ENCODE results near the gene TMEM132A. TPM values are rescaled to one million over a fixed set of nuclear protein-coding genes. Genes with fewer than 3 reads are reported as not detected.

Gene TMEM132A
- total RNA-seq, 3 donors from 2014 or later = 2.9 to 11.0 (median 8.5) TPM

DNA sequence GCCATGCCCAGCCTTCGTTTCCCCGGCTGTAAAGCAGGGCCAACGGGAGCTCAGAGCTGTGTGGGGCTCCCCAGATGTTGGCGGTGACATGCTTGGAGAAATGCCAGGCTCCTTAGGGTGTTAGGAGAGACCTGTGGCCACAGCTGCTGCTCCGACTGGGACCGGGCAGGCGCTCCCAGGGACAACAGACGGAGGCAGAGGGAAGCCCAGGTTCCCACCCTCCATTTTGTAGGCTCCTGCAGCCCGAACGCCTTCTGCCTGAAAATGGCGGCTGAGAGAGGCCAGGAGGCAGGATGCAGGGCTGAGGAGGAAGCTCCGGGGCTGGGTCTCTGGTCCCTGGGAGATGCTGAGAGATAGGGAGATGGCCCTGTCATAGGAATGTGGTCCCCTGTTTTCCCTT, 57.3 kb downstream of the TMEM132A start:
- H3K4me3 ChIP-seq = no peak overlapping the region

GRCh38 chr11:60982184-60982583, 57.9 kb downstream of the TMEM132A start:
- no peaks in the 10 kb centered on the region for H3K9me3 ChIP-seq

More for the DNA sequence above, 57.3 kb downstream of the TMEM132A start:
- no peak overlapping the region for H3K27ac ChIP-seq
- no peaks in the 10 kb centered on the region for H3K9me3 ChIP-seq
- no peak for DNase-seq (ENCODE audit: low spot score in 2 of 2)
- no peaks in the 10 kb centered on the region for H3K36me3 ChIP-seq
- intact Hi-C loops (cut with DNase I; ENCODE audit: low total_unique reads) = no loop called here
- no peaks in the 10 kb centered on the region for H3K27me3 ChIP-seq
- no peak for TF ChIP-seq POLR2A (IDR thresholded peaks at IDR 0.05)
- TF ChIP-seq POLR2AphosphoS5 (IDR thresholded peaks at IDR 0.05) = no peak
- TF ChIP-seq, protein P1, sequence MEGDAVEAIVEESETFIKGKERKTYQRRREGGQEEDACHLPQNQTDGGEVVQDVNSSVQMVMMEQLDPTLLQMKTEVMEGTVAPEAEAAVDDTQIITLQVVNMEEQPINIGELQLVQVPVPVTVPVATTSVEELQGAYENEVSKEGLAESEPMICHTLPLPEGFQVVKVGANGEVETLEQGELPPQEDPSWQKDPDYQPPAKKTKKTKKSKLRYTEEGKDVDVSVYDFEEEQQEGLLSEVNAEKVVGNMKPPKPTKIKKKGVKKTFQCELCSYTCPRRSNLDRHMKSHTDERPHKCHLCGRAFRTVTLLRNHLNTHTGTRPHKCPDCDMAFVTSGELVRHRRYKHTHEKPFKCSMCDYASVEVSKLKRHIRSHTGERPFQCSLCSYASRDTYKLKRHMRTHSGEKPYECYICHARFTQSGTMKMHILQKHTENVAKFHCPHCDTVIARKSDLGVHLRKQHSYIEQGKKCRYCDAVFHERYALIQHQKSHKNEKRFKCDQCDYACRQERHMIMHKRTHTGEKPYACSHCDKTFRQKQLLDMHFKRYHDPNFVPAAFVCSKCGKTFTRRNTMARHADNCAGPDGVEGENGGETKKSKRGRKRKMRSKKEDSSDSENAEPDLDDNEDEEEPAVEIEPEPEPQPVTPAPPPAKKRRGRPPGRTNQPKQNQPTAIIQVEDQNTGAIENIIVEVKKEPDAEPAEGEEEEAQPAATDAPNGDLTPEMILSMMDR (IDR thresholded peaks at IDR 0.05) = no peak
- no peaks in the 10 kb centered on the region for H3K4me1 ChIP-seq

DNA sequence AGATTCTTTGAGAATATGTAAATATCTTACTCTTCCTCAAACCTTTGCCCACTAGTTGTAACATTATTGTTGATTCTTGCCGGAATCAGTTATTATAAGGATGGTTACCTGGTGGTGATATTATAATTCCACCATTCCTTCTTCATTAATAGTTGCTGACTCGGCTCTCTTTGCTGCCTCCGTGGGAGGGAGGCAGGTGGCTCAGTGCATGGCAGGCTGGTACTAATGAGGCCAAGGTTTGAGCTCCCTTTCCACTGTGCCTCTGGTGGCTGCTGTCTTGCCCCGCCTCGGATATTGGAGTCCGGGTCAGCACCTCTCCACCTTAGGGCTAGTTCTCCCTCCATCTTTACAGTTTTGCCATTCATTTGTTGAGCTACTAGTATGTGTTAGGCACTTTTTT, 59.9 kb downstream of the TMEM132A start:
- no peak overlapping the region for H3K4me3 ChIP-seq
- no peaks in the 10 kb centered on the region for H3K27me3 ChIP-seq
- H3K27ac ChIP-seq = no peak overlapping the region
- H3K9me3 ChIP-seq = no peaks in the 10 kb centered on the region
- no peak for DNase-seq (ENCODE audit: low spot score in 2 of 2)
- intact Hi-C loops (cut with DNase I; ENCODE audit: low total_unique reads) = no loop called here
- no peak for TF ChIP-seq POLR2AphosphoS5 (IDR thresholded peaks at IDR 0.05)
- TF ChIP-seq POLR2A (IDR thresholded peaks at IDR 0.05) = no peak
- TF ChIP-seq, protein P1 (IDR thresholded peaks at IDR 0.05) = no peak
- no peaks in the 10 kb centered on the region for H3K36me3 ChIP-seq
- H3K4me1 ChIP-seq = no peaks in the 10 kb centered on the region

More at GRCh38 chr11:60982184-60982583, 57.9 kb downstream of the TMEM132A start:
- Histone ChIP-seq H3K27me3 (no peaks in the 10 kb centered on the region), H3K36me3 (no peaks in the 10 kb centered on the region), H3K4me1 (no peaks in the 10 kb centered on the region), H3K4me3 (no peak overlapping the region), H3K27ac (no peak overlapping the region)
- no peak for DNase-seq (ENCODE audit: low spot score in 2 of 2)
- TF ChIP-seq POLR2A (IDR thresholded peaks at IDR 0.05) (no peak), POLR2AphosphoS5 (IDR thresholded peaks at IDR 0.05) (no peak)
- TF ChIP-seq, protein P1 (IDR thresholded peaks at IDR 0.05) = no peak
- intact Hi-C loops (cut with DNase I; ENCODE audit: low total_unique reads) = no loop called here

GRCh38 chr11:60984636-60985035, 60.4 kb downstream of the TMEM132A start:
- Histone ChIP-seq H3K27me3 (no peaks in the 10 kb centered on the region), H3K9me3 (no peaks in the 10 kb centered on the region), H3K27ac (no peak overlapping the region), H3K4me1 (no peaks in the 10 kb centered on the region), H3K36me3 (no peaks in the 10 kb centered on the region), H3K4me3 (no peak overlapping the region)
- no peak for DNase-seq (ENCODE audit: low spot score in 2 of 2)
- TF ChIP-seq POLR2AphosphoS5 (IDR thresholded peaks at IDR 0.05) (no peak), POLR2A (IDR thresholded peaks at IDR 0.05) (no peak)
- TF ChIP-seq, protein P1 (IDR thresholded peaks at IDR 0.05) = no peak
- intact Hi-C loops (cut with DNase I; ENCODE audit: low total_unique reads) = no loop called here

GRCh38 chr11:60985501-60985900, 61.2 kb downstream of the TMEM132A start:
- no peak overlapping the region for H3K4me3 ChIP-seq
- no peak overlapping the region for H3K27ac ChIP-seq
- H3K27me3 ChIP-seq = no peaks in the 10 kb centered on the region
- no peaks in the 10 kb centered on the region for H3K9me3 ChIP-seq
- intact Hi-C loops (cut with DNase I; ENCODE audit: low total_unique reads) = no loop called here
- H3K36me3 ChIP-seq = no peaks in the 10 kb centered on the region
- H3K4me1 ChIP-seq = no peaks in the 10 kb centered on the region
- no peak for DNase-seq (ENCODE audit: low spot score in 2 of 2)
- TF ChIP-seq POLR2A (IDR thresholded peaks at IDR 0.05) (no peak), POLR2AphosphoS5 (IDR thresholded peaks at IDR 0.05) (no peak)
- TF ChIP-seq, protein P1 (IDR thresholded peaks at IDR 0.05) = no peak
